GM12878 (cell line): ENCODE measurements around the gene ZNG1B. TPM values are rescaled to one million over a fixed set of nuclear protein-coding genes. Genes with fewer than 3 reads are reported as not detected.
"Not testable (repeated sequence)": the region's sequence is repeated elsewhere in the genome, so short reads cannot be mapped to it uniquely, and the experiment has no call there.

ENCODE experiments used
- ATAC-seq: fragments of 200-7000 bp; cut with Tn5 transposase; 3 replicates; pipeline ENCODE4 v1.9.1; 2020; ENCODE audit warnings: mild to moderate bottlenecking, moderate library complexity
- BruUV-seq: library from RNA; stranded (reverse); fragments of 400-500 nt; replicated peaks from 2 replicates; lab custom pipeline; 2021; lab: Mats Ljungman, UMichigan
- CTCF ChIA-PET: fragments of 300-600 bp; sonication (Branson Sonifier 250); formaldehyde crosslinking; extraction: SDS; loops from one replicate; lab custom pipeline; 2021; ENCODE audit warnings: inconsistent platforms; lab: Yijun Ruan, JAX
- POLR2A ChIA-PET: fragments of 350-600 bp; formaldehyde crosslinking; extraction: SDS; loops from one replicate; lab custom pipeline; 2021; ENCODE audit warnings: inconsistent platforms; lab: Charles Lee
- RAD21 ChIA-PET: fragments of 300-600 bp; sonication (Branson Sonifier 250); formaldehyde crosslinking; loops from one replicate; lab custom pipeline; 2023; ENCODE audit warnings: antibody characterized with exemption; ENCODE audit not compliant: unreplicated experiment; lab: Charles Lee
- SMC1A ChIA-PET: fragments of 300-600 bp; sonication (Branson Sonifier 250); formaldehyde crosslinking; loops from one replicate; lab custom pipeline; 2023; ENCODE audit not compliant: unreplicated experiment, uncharacterized antibody; lab: Charles Lee
- DNase-seq: peaks from one replicate; pipeline ENCODE4 v3.0.0-alpha.2; 2011; ENCODE audit warnings: low read depth, low spot score
- FAIRE-seq: peaks from 3 replicates; lab custom pipeline; 2011; peaks lifted over from hg19 to GRCh38; lab: Jason Lieb, UNC
- H2AFZ ChIP-seq: 2 replicates; pipeline ENCODE4 v1.6.0; 2011; ENCODE audit warnings: low read depth, low read length, control low read depth; ENCODE audit not compliant: control insufficient read depth
- H3K27ac ChIP-seq: 2 replicates; pipeline ENCODE4 v1.5.1; 2011; ENCODE audit warnings: control low read depth; ENCODE audit not compliant: control insufficient read depth, insufficient read depth
- H3K27me3 ChIP-seq, 2 experiments: replicated peaks in 1 of 2; 2 replicates each; pipeline versions ENCODE4 v1.6.0 to v1.6.1; 2011; ENCODE audit warnings: low read length in 1 of 2; ENCODE audit not compliant: control insufficient read depth in 2 of 2, insufficient read depth in 2 of 2
- H3K36me3 ChIP-seq, 2 experiments: 2 replicates each; pipeline ENCODE4 v1.5.1; 2011; ENCODE audit warnings: low read length in 1 of 2; ENCODE audit not compliant: control insufficient read depth in 2 of 2, insufficient read depth in 2 of 2
- H3K4me1 ChIP-seq: 2 replicates; pipeline ENCODE4 v1.6.1; 2011; ENCODE audit warnings: mild to moderate bottlenecking, low read length, moderate library complexity, mixed read lengths; ENCODE audit not compliant: control insufficient read depth, insufficient read depth
- H3K4me2 ChIP-seq: 2 replicates; pipeline ENCODE4 v1.6.0; 2011; ENCODE audit warnings: control low read depth; ENCODE audit not compliant: control insufficient read depth, insufficient read depth
- H3K4me3 ChIP-seq: fragments of 200-600 bp; sonication (generic); 2 replicates; pipeline ENCODE4 v1.5.1; 2016
- H3K79me2 ChIP-seq: 2 replicates; pipeline ENCODE4 v1.6.0; 2011; ENCODE audit warnings: low read length; ENCODE audit not compliant: control insufficient read depth, insufficient read depth
- H3K9ac ChIP-seq: 2 replicates; pipeline ENCODE4 v1.8.0; 2011; ENCODE audit warnings: low read length, control low read depth, mixed read lengths; ENCODE audit not compliant: control insufficient read depth, insufficient read depth
- H3K9me3 ChIP-seq: replicated peaks from 3 replicates; pipeline ENCODE4 v1.5.1; 2011; ENCODE audit warnings: mild to moderate bottlenecking, low read length; ENCODE audit not compliant: control insufficient read depth, insufficient read depth
- H4K20me1 ChIP-seq: 2 replicates; pipeline ENCODE4 v1.6.0; 2011; ENCODE audit not compliant: control insufficient read depth, insufficient read depth
- MEF2A ChIP-seq: IDR thresholded peaks from 2 replicates; pipeline ENCODE4 v1.6.1; 2011; ENCODE audit warnings: low read depth, mild to moderate bottlenecking, low read length, moderate library complexity; ENCODE audit not compliant: insufficient read depth
- MEF2B ChIP-seq: fragments of 450-650 bp; IDR thresholded peaks from 2 replicates; pipeline ENCODE4 v1.6.1; 2018; ENCODE audit warnings: mild to moderate bottlenecking, moderate library complexity; ENCODE audit not compliant: partially characterized antibody, poor library complexity, severe bottlenecking
- SPI1 ChIP-seq: IDR thresholded peaks from 2 replicates; pipeline ENCODE4 v1.6.1; 2011; ENCODE audit warnings: low read depth, mild to moderate bottlenecking, low read length, moderate library complexity, borderline replicate concordance; ENCODE audit not compliant: insufficient read depth
- WGBS: methylation state at CpG from one replicate; pipeline ENCODE4 v1.1.6; 2016; ENCODE audit warnings: low lambda C conversion rate; ENCODE audit not compliant: insufficient replicate concordance, insufficient coverage; ENCODE audit errors: missing lambda C conversion rate; 5-methylcytosine and 5-hydroxymethylcytosine counted together
- in situ Hi-C: fragments of 300-500 bp; cut with MboI; formaldehyde crosslinking; loops from 9 replicates; pipeline ENCODE4 v1.14.3; 2018; ENCODE audit warnings: mixed read lengths
- intact Hi-C: fragments of 100-400 bp; cut with micrococcal nuclease; formaldehyde crosslinking; loops from one replicate; pipeline ENCODE4 v1.14.2; 2022; ENCODE audit not compliant: unreplicated experiment
- polyA plus RNA-seq, 11 experiments: library from polyadenylated mRNA; depleted of rRNA in 4 of 11; unstranded in 6 of 11; stranded (reverse) in 5 of 11; fragments of >200 nt; fragmentation: Nextera tagmentation in 4 of 11; fragmentation: Illumina TruSeq in 1 of 11; extraction: Ambion mirVana in 4 of 11; extraction: Trizol in 1 of 11; gene quantifications; 1 replicate in 1 of 11; 2 replicates in 10 of 11; pipeline versions ENCODE4 v1.2.1 to v1.2.3, GENCODE V29; 2011 to 2016; ENCODE audit warnings: inconsistent platforms in 2 of 11, missing spikeins in 2 of 11, low read depth in 1 of 11
- total RNA-seq, 4 experiments: library from RNA; depleted of rRNA in 3 of 4; stranded (reverse); fragments of >200 nt in 3 of 4; fragmentation: Illumina TruSeq in 1 of 4; extraction: Trizol in 1 of 4; gene quantifications; 2 replicates each; pipeline versions ENCODE4 v1.2.1 to v1.2.3, GENCODE V29; 2013 to 2021

The ZNG1B gene
- total and polyA plus RNA-seq, 10 of the 15 experiments (the other 5 are each of a cell fraction or from before 2014, with no cell fraction given) = 42.9 to 140 (median 61.4) TPM

- intact Hi-C loops, CTCF ChIA-PET, POLR2A ChIA-PET, H2AFZ ChIP-seq, SMC1A ChIA-PET, H3K9me3 ChIP-seq, BruUV-seq, ATAC-seq, H3K36me3 ChIP-seq, H3K4me3 ChIP-seq, H3K27me3 ChIP-seq, H4K20me1 ChIP-seq, H3K27ac ChIP-seq, RAD21 ChIA-PET, H3K4me2 ChIP-seq, H3K4me1 ChIP-seq, H3K9ac ChIP-seq, DNase-seq, in situ Hi-C loops, FAIRE-seq, H3K79me2 ChIP-seq: not testable (repeated sequence)
- WGBS = 61% methylated on average over 5 of the region's 5 CpGs
Measured at GRCh38 chr2:113412774-113413173, 24.7 kb upstream of the ZNG1B start.

- RAD21 ChIA-PET, BruUV-seq, POLR2A ChIA-PET, FAIRE-seq, SMC1A ChIA-PET, H3K27me3 ChIP-seq, ATAC-seq, in situ Hi-C loops, H2AFZ ChIP-seq, H3K36me3 ChIP-seq, H3K4me2 ChIP-seq, intact Hi-C loops, H3K9ac ChIP-seq, H3K4me3 ChIP-seq, H3K79me2 ChIP-seq, CTCF ChIA-PET, H4K20me1 ChIP-seq, H3K4me1 ChIP-seq, H3K9me3 ChIP-seq: not testable (repeated sequence)
- TF ChIP-seq SPI1 (peak; percentile 59; the same call in 1 of the 2 replicates), MEF2A (0 out of 2 replicates have a peak, but pooled peaks have one; percentile 29), MEF2B (peak; percentile 60)
- no CpG with 5 or more reads among the region's 1 CpG for whole genome bisulfite sequencing
- DNase-seq = peak; percentile 32
- peak overlapping the region; percentile 65; the same call in 1 of the 2 replicates for H3K27ac ChIP-seq
Measured at GRCh38 chr2:113431773-113432172, 5.7 kb upstream of the ZNG1B start.

DNA sequence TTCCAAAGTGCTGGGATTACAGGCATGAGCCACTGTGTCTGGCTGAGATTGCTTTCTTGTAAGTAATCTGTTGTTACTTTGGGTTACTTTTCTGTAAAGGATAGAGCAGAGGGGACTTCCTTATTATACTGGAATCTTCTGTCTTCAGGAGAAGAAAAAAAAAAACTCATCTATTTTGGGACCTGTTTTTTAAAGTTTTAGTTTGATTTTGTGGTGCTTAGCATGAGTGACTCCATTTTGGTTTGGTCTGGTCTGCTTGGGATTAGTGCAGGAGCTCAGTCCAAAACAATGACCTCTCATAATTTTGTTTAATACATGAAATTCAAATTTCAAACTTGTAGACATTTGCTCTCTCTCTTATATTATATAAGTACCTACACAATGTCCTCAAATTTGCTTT is 4.0 kb upstream of the ZNG1B start:
- FAIRE-seq, POLR2A ChIA-PET, H3K27ac ChIP-seq, intact Hi-C loops, H3K9me3 ChIP-seq, H3K9ac ChIP-seq, H2AFZ ChIP-seq, H3K4me1 ChIP-seq, in situ Hi-C loops, DNase-seq, H3K36me3 ChIP-seq, BruUV-seq, SMC1A ChIA-PET, H3K79me2 ChIP-seq, H3K27me3 ChIP-seq, CTCF ChIA-PET, H3K4me2 ChIP-seq, H3K4me3 ChIP-seq, RAD21 ChIA-PET, ATAC-seq, H4K20me1 ChIP-seq: not testable (repeated sequence)

DNA sequence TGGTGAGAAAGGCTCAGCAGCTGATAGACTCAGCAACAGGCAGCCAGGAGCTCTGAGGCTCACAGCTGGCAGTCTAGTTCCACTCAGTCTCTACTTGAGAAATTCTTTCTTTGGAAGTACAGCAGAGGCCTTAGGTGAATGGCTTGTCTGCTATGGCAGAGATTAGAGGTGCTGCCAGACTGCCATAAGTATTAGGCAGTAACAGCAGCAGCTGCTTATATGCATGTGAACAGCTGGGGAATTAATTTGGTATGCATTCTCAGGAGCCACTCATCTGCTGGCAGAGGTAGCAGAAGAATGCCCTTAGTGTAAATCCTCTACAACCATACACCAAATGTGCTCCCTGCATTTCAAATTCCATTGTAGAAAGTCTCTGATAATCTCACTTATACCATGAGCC is 28.3 kb downstream of the ZNG1B start:
- DNase-seq, H3K27ac ChIP-seq, H3K4me3 ChIP-seq, CTCF ChIA-PET, H2AFZ ChIP-seq, SMC1A ChIA-PET, intact Hi-C loops, H3K9me3 ChIP-seq, H3K36me3 ChIP-seq, POLR2A ChIA-PET, BruUV-seq, H3K27me3 ChIP-seq, H3K4me2 ChIP-seq, ATAC-seq, H3K9ac ChIP-seq, RAD21 ChIA-PET, FAIRE-seq, H3K79me2 ChIP-seq, in situ Hi-C loops, H3K4me1 ChIP-seq, H4K20me1 ChIP-seq: not testable (repeated sequence)
